ENCODE data around the gene S100A9. TPM values are rescaled to one million over a fixed set of nuclear protein-coding genes. Genes with fewer than 3 reads are reported as not detected.

Gene S100A9
- total and polyA plus RNA-seq, 2 of the 8 experiments (the other 6 are each of a cell fraction or from before 2014, with no cell fraction given) = not detected

DNA sequence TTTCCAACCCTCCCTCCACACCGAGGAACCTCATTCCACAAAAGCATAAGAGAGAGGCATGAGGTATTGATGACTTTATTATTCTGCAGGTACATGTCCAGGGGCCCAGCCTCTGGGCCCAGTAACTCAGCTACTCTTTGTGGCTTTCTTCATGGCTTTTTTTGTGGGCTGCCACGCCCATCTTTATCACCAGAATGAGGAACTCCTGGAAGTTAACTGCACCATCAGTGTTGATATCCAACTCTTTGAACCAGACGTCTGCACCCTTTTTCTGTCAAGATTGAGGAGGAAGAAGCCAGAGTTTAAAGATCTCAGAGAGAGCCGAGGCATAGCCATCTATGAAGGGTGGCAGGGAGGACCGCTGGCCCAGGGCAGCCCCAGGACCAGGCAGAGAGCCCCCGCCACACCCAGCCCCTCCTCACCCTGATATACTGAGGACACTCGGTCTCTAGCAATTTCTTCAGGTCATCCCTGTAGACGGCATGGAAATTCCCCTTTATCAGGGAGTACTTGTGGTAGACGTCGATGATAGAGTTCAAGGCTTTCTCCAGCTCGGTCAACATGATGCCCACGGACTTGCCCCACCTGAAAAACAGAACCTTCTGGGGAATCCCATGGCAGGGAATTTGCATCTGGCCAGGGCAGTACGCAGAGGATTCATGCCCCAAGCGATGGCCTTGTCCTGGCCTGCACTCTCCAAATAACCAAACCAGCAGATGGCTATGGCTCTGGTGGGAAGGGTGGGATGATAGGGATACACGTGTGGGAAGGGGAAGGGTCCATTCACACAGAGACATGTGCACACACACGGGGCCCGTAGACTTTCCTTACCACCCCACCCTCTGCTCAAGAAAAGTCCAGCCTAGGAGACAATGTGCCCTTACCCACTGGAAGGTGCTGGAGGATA, 32.6 kb downstream of the S100A9 start:
- Histone ChIP-seq H3K79me2 (ENCODE audit: control insufficient read depth in 1 of 2, insufficient read depth in 2 of 2, low read length in 2 of 2) (no peaks in the 10 kb centered on the region), H3K4me2 (ENCODE audit: insufficient read depth in 1 of 2, low read depth in 2 of 2, low read length in 2 of 2) (no peak overlapping the region), H2BK120ac (replicated peaks; ENCODE audit: low read depth, low read length) (no peak overlapping the region), H3K56ac (replicated peaks; ENCODE audit: insufficient read length, low read depth, low read length) (no peak overlapping the region), H3K23me2 (ENCODE audit: low read depth, low read length) (no peaks in the 10 kb centered on the region), H4K91ac (replicated peaks; ENCODE audit: insufficient read length, low read length) (no peak overlapping the region), H4K5ac (ENCODE audit: insufficient read length, low read depth, low read length) (no peak overlapping the region), H3K4me1 (replicated peaks in 1 of 4; ENCODE audit: control insufficient read depth in 3 of 4, insufficient read depth in 4 of 4, low read length in 3 of 4) (no peaks in the 10 kb centered on the region), H3K4me3 (ENCODE audit: extremely low read depth in 1 of 4, insufficient read depth in 2 of 4, low read depth in 3 of 4, low read length in 4 of 4) (no peak overlapping the region), H3K27ac (ENCODE audit: low read depth, low read length) (no peak overlapping the region), H3K23ac (ENCODE audit: insufficient read length) (no peak overlapping the region), H4K20me1 (replicated peaks in 1 of 2; ENCODE audit: control insufficient read depth in 1 of 2, insufficient read depth in 2 of 2, low read length in 2 of 2) (no peaks in the 10 kb centered on the region), H2BK20ac (ENCODE audit: low read length) (no peak overlapping the region), H3K9ac (replicated peaks in 1 of 4; ENCODE audit: extremely low read depth in 1 of 4, low read depth in 3 of 4, low read length in 3 of 4) (no peak overlapping the region), H3K79me1 (ENCODE audit: low read depth, low read length) (no peaks in the 10 kb centered on the region), H2BK5ac (ENCODE audit: low read depth, low read length) (no peak overlapping the region), H3K14ac (ENCODE audit: insufficient read length) (no peak overlapping the region), H2BK12ac (ENCODE audit: low read depth, low read length) (no peak overlapping the region), H3K9me3 (ENCODE audit: insufficient read depth in 2 of 2, low read depth in 1 of 2, low read length in 1 of 2) (no peaks in the 10 kb centered on the region), H3K18ac (ENCODE audit: extremely low read depth, low read length) (no peak overlapping the region), H3K4ac (replicated peaks; ENCODE audit: insufficient read length, low read depth, low read length) (no peak overlapping the region), H3K36me3 (ENCODE audit: control insufficient read depth in 2 of 4, insufficient read depth in 4 of 4, low read length in 3 of 4) (no peaks in the 10 kb centered on the region), H4K8ac (ENCODE audit: extremely low read depth, insufficient read depth, low read length) (no peak overlapping the region), H2BK15ac (ENCODE audit: low read length) (no peak overlapping the region), H3K27me3 (replicated peaks in 1 of 4; ENCODE audit: control insufficient read depth in 3 of 4, extremely low read depth in 1 of 4, insufficient read depth in 3 of 4, low read length in 3 of 4) (peaks cover 0 to 2% (median 0%) of the 10 kb centered on the region in 4 experiments; a peak in 1 of 7 replicates), H2AFZ (ENCODE audit: low read length) (no peak overlapping the region), H2AK5ac (ENCODE audit: low read depth, low read length) (no peak overlapping the region)
- DNase-seq (ENCODE audit: low read depth in 1 of 2, low spot score in 2 of 2) (no peak), FAIRE-seq (no peak)
- 84% methylated on average over 17 of the region's 17 CpGs; no CpG with 5 or more reads in 1 of the 2 experiments for WGBS, 2 experiments (ENCODE audit: extremely low coverage in 1 of 2, insufficient coverage in 1 of 2, insufficient read length in 1 of 2, insufficient replicate concordance in 2 of 2, low coverage in 1 of 2, low lambda C conversion rate in 2 of 2, missing lambda C conversion rate in 1 of 2)
- POLR2A ChIA-PET (ENCODE audit: partially characterized antibody) = interaction anchor here (1.2 kb wide), 1 partner anchor 22 kb away, joined by 3 read pairs; no protein-coding TSS in a partner anchor
- TF ChIP-seq RFX5 (IDR thresholded peaks at IDR 0.05; ENCODE audit: borderline replicate concordance, low read depth, low read length) = no peak
- no peak for TF ChIP-seq BRCA1 (IDR thresholded peaks at IDR 0.05; ENCODE audit: low read depth, low read length)
- no peak for TF ChIP-seq TBP (IDR thresholded peaks at IDR 0.05; ENCODE audit: low read depth, low read length)
- TF ChIP-seq FOSL1 (IDR thresholded peaks at IDR 0.05; ENCODE audit: insufficient read depth, low read depth, low read length) = no peak
- no peak for TF ChIP-seq NANOG (IDR thresholded peaks at IDR 0.05; ENCODE audit: insufficient read depth, low read depth, low read length, poor library complexity, severe bottlenecking)
- CTCF ChIA-PET (ENCODE audit: partially characterized antibody) = interaction anchor here (1.0 to 1.8 kb wide), 4 partner anchors 10 to 105 kb away, joined by 3 to 8 read pairs (median 5); no protein-coding TSS in a partner anchor
